ENCODE data around the gene UGGT1. TPM values are rescaled to one million over a fixed set of nuclear protein-coding genes. Genes with fewer than 3 reads are reported as not detected.

The UGGT1 gene
- total and polyA plus RNA-seq, 2 experiments from 2014 or later: 11.5 to 65.0 TPM

DNA sequence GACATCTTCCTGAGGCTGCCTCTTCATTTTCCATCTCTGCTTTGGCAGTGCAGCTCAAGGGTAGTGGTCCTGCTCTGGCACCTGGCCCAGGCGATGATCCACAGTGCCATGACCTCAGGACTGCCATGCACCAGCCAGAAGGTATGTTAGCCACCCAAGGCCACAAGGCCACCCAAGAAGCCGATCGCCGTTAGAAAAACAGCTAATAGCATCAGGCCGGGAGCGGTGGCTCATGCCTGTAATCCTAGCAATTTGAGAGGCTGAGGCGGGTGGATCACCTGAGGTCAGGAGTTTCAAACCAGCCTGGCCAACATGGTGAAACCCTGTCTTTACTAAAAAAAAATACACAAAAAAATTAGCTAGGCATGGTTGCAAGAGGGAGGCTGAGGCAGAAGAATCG lies 28.4 kb upstream of the UGGT1 start:
- H3K4me1 ChIP-seq (ENCODE audit: insufficient read depth): no peaks in the 10 kb centered on the region
- H3K36me3 ChIP-seq (ENCODE audit: insufficient read depth): no peaks in the 10 kb centered on the region
- H2AFZ ChIP-seq: no peak overlapping the region
- Mint-ChIP-seq H3K27ac (no peak overlapping the region), H3K9me3 (no peaks in the 10 kb centered on the region), H3K4me1 (0 out of 3 replicates have a peak, but pooled peaks cover 2% of the 10 kb centered on the region), H3K4me3 (no peak overlapping the region), H3K27me3 (ENCODE audit: insufficient read depth, low read depth, poor library complexity) (peaks cover 2% of the 10 kb centered on the region), H3K36me3 (ENCODE audit: low read depth) (no peaks in the 10 kb centered on the region)
- no peaks in the 10 kb centered on the region for H4K20me1 ChIP-seq (replicated peaks; ENCODE audit: insufficient read depth)
- no peak overlapping the region for H3K4me2 ChIP-seq
- TF ChIP-seq STAT1 (IDR thresholded peaks at IDR 0.05; ENCODE audit: unreplicated experiment) (no peak), JUNB (IDR thresholded peaks at IDR 0.05; ENCODE audit: unreplicated experiment) (no peak), REST (IDR thresholded peaks at IDR 0.05; ENCODE audit: unreplicated experiment) (no peak), CTCF (conservative IDR thresholded peaks at IDR 0.05; ENCODE audit: low read depth in 2 of 2) (no peak), EZH2 (IDR thresholded peaks at IDR 0.05; ENCODE audit: low read depth, unreplicated experiment) (no peak), ZNF462 (CRISPR knock-in tag; IDR thresholded peaks at IDR 0.05) (no peak), ZNF331 (CRISPR knock-in tag; IDR thresholded peaks at IDR 0.05; ENCODE audit: low read depth) (no peak), ZNF114 (CRISPR knock-in tag; IDR thresholded peaks at IDR 0.05) (no peak), EZH2phosphoT487 (IDR thresholded peaks at IDR 0.05; ENCODE audit: unreplicated experiment) (no peak), POLR2AphosphoS5 (IDR thresholded peaks at IDR 0.05; ENCODE audit: low read depth) (no peak), NANOG (IDR thresholded peaks at IDR 0.05; ENCODE audit: borderline replicate concordance) (no peak), CREB1 (CRISPR knock-in tag; IDR thresholded peaks at IDR 0.05; ENCODE audit: low read depth) (no peak)
- TF ChIP-seq, protein P1, sequence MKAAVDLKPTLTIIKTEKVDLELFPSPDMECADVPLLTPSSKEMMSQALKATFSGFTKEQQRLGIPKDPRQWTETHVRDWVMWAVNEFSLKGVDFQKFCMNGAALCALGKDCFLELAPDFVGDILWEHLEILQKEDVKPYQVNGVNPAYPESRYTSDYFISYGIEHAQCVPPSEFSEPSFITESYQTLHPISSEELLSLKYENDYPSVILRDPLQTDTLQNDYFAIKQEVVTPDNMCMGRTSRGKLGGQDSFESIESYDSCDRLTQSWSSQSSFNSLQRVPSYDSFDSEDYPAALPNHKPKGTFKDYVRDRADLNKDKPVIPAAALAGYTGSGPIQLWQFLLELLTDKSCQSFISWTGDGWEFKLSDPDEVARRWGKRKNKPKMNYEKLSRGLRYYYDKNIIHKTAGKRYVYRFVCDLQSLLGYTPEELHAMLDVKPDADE (IDR thresholded peaks at IDR 0.05): no peak
- no peak overlapping the region for H3K4me3 ChIP-seq
- H3K27ac ChIP-seq (ENCODE audit: low read depth): no peak overlapping the region
- no peaks in the 10 kb centered on the region for H3K79me2 ChIP-seq (replicated peaks; ENCODE audit: insufficient read depth)
- no peaks in the 10 kb centered on the region for H3K27me3 ChIP-seq (ENCODE audit: insufficient read depth)
- H3K9me2 ChIP-seq (ENCODE audit: insufficient read depth): no peaks in the 10 kb centered on the region
- ATAC-seq (no peak), DNase-seq (ENCODE audit: low spot score) (no peak)
- H3F3A ChIP-seq (replicated peaks; ENCODE audit: low read depth): no peaks in the 10 kb centered on the region
